MCF 10A (cell line): ENCODE measurements around the gene USP36. TPM values are rescaled to one million over a fixed set of nuclear protein-coding genes. Genes with fewer than 3 reads are reported as not detected.
A peak's percentile ranks its signal among the peaks of the same experiment; 100 is the strongest.

Source experiments
- BruUV-seq: library from RNA; stranded (reverse); fragments of 400-500 nt; replicated peaks from 2 replicates; lab custom pipeline; 2021; lab: Mats Ljungman, UMichigan
- CTCF ChIA-PET: fragments of 300-600 bp; sonication (Branson Sonifier 250); formaldehyde crosslinking; extraction: SDS; loops from one replicate; lab custom pipeline; 2021; ENCODE audit warnings: antibody characterized with exemption, inconsistent platforms; lab: Yijun Ruan, JAX
- POLR2A ChIA-PET: fragments of 300-600, 350-650 bp; sonication (Branson Sonifier 250); formaldehyde crosslinking; extraction: SDS; loops from one replicate; lab custom pipeline; 2020; ENCODE audit warnings: antibody characterized with exemption, inconsistent platforms; lab: Yijun Ruan, JAX
- DNase-seq: peaks from one replicate; pipeline ENCODE4 v3.0.0-alpha.2; 2018; ENCODE audit not compliant: unreplicated experiment
- H3K27ac Mint-ChIP-seq: one replicate; pipeline ENCODE4 v1.8.0; 2022; ENCODE audit warnings: mild to moderate bottlenecking, low read depth, mixed read lengths; ENCODE audit not compliant: unreplicated experiment
- H3K27me3 Mint-ChIP-seq: one replicate; pipeline ENCODE4 v1.8.0; 2022; ENCODE audit warnings: mixed read lengths; ENCODE audit not compliant: insufficient read depth, unreplicated experiment
- H3K36me3 Mint-ChIP-seq: one replicate; pipeline ENCODE4 v1.8.0; 2022; ENCODE audit warnings: mild to moderate bottlenecking, moderate library complexity, mixed read lengths; ENCODE audit not compliant: insufficient read depth, unreplicated experiment
- H3K4me1 Mint-ChIP-seq: one replicate; pipeline ENCODE4 v1.8.0; 2022; ENCODE audit warnings: mixed read lengths; ENCODE audit not compliant: insufficient read depth, unreplicated experiment
- H3K4me3 Mint-ChIP-seq: one replicate; pipeline ENCODE4 v1.8.0; 2022; ENCODE audit warnings: mild to moderate bottlenecking, moderate library complexity, mixed read lengths; ENCODE audit not compliant: unreplicated experiment
- H3K9me3 Mint-ChIP-seq: one replicate; pipeline ENCODE4 v1.8.0; 2022; ENCODE audit warnings: mixed read lengths; ENCODE audit not compliant: unreplicated experiment
- CTCF ChIP-seq: fragments of 200-600 bp; IDR thresholded peaks from one replicate; pipeline ENCODE4 v1.8.0; 2022; ENCODE audit warnings: antibody characterized with exemption, mild to moderate bottlenecking; ENCODE audit not compliant: unreplicated experiment
- intact Hi-C: fragments of 100-400 bp; cut with micrococcal nuclease; formaldehyde crosslinking; loops from 2 replicates; pipeline ENCODE4 v1.14.1; 2022
- total RNA-seq: library from RNA; stranded (reverse); gene quantifications from 2 replicates; pipeline ENCODE4 v1.2.3, GENCODE V29; 2022

Gene USP36
- total RNA-seq, 1 experiment from 2014 or later: 118 TPM

- BruUV-seq: TSS peak; percentile 98
- H3K4me1 Mint-ChIP-seq: peaks cover 22% of the 10 kb centered on the region
- H3K9me3 Mint-ChIP-seq: no peaks in the 10 kb centered on the region
- peak overlapping the region; percentile 100 for H3K27ac Mint-ChIP-seq
- ChIA-PET CTCF (interaction anchor here (0.7 to 7.5 kb wide), 2 partner anchors 12 to 110 kb away, joined by 3 to 126 read pairs; no protein-coding TSS in a partner anchor), POLR2A (interaction anchor here (0.7 to 2.6 kb wide), 10 partner anchors 10 to 113 kb away, joined by 3 to 11 read pairs (median 6); no protein-coding TSS in a partner anchor)
- no peak for TF ChIP-seq CTCF
- peak; percentile 96 for DNase-seq
- peaks cover 8% of the 10 kb centered on the region for H3K36me3 Mint-ChIP-seq
- H3K27me3 Mint-ChIP-seq: no peaks in the 10 kb centered on the region
- intact Hi-C loops: loop anchor here (2.0 kb wide), 1 partner anchor 22 kb away; the partner anchor contains the start of gene USP36
- peak overlapping the region; percentile 61 for H3K4me3 Mint-ChIP-seq
Observed at GRCh38 chr17:78862073-78863023, 21.7 kb upstream of the USP36 start.

DNA sequence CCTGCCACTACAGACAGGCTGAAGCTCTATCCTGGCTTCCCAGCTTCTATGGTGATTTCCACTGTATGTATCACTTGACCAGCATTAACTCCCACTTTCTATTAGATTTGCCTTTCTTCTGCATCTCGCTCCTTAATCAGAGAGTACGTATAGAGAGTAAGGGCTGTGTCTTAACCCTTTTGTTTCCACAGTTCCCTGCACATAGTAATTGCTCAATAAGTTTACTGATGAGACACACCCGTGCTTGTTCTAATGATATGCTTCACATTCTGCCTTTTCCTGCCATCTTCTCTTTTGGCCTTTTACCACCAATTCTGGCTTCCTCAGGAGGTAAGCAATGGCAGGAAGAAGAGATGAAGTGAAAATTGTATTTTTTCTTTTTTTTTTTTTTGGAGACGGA is 20.6 kb upstream of the USP36 start:
- no TSS peak for BruUV-seq
- H3K27me3 Mint-ChIP-seq: no peaks in the 10 kb centered on the region
- H3K36me3 Mint-ChIP-seq: peaks cover 8% of the 10 kb centered on the region
- ChIA-PET POLR2A (interaction anchor here (1.4 to 2.7 kb wide), 3 partner anchors 10 to 26 kb away, joined by 4 to 15 read pairs (median 9); no protein-coding TSS in a partner anchor), CTCF (interaction anchor here (0.6 to 7.5 kb wide), 3 partner anchors 10 to 111 kb away, joined by 3 to 126 read pairs (median 4); no protein-coding TSS in a partner anchor)
- intact Hi-C loops: no loop called here
- DNase-seq: no peak
- H3K27ac Mint-ChIP-seq: no peak overlapping the region
- no peak for TF ChIP-seq CTCF
- no peak overlapping the region for H3K4me3 Mint-ChIP-seq
- H3K4me1 Mint-ChIP-seq: peaks cover 22% of the 10 kb centered on the region
- H3K9me3 Mint-ChIP-seq: no peaks in the 10 kb centered on the region

DNA sequence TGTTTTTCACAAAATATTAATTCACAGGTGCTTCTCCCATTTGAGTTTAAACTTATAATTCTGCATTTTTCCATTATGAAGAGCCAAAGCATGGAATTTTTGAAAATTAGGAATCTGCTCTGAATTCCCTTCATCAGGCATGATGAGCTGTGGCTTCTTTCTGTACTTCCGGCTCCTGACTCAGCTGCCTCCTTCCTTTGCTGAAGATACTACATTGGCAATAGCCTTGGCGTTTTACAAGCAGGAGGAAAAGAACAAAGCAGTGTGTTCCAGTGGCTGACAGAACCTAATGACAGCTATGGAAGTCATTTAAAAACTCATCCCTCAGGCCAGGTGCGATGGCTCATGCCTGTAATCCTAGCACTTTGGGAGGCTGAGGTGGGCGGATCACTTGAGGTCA is 18.4 kb upstream of the USP36 start:
- Mint-ChIP-seq H3K27me3 (no peaks in the 10 kb centered on the region), H3K4me3 (no peak overlapping the region), H3K27ac (no peak overlapping the region), H3K36me3 (peaks cover 6% of the 10 kb centered on the region), H3K4me1 (peaks cover 17% of the 10 kb centered on the region), H3K9me3 (no peaks in the 10 kb centered on the region)
- ChIA-PET POLR2A (interaction anchor here (2.7 kb wide), 1 partner anchor 18 kb away, joined by 15 read pairs; no protein-coding TSS in a partner anchor), CTCF (interaction anchor here (1.0 to 1.8 kb wide), 3 partner anchors 10 to 112 kb away, joined by 3 to 5 read pairs (median 5); no protein-coding TSS in a partner anchor)
- intact Hi-C loops: no loop called here
- no TSS peak for BruUV-seq
- TF ChIP-seq CTCF: no peak
- DNase-seq: no peak

- H3K27me3 Mint-ChIP-seq: no peaks in the 10 kb centered on the region
- no peaks in the 10 kb centered on the region for H3K9me3 Mint-ChIP-seq
- H3K36me3 Mint-ChIP-seq: peaks cover 8% of the 10 kb centered on the region
- no peak for TF ChIP-seq CTCF
- CTCF ChIA-PET: no interaction called here
- intact Hi-C loops: no loop called here
- H3K27ac Mint-ChIP-seq: no peak overlapping the region
- POLR2A ChIA-PET: no interaction called here
- BruUV-seq: no TSS peak
- H3K4me3 Mint-ChIP-seq: no peak overlapping the region
- peaks cover 14% of the 10 kb centered on the region for H3K4me1 Mint-ChIP-seq
- no peak for DNase-seq
Observed at GRCh38 chr17:78857266-78857665, 16.7 kb upstream of the USP36 start.
